Motor neuron (in vitro differentiated cells): ENCODE results near the gene SFMBT2. TPM values are rescaled to one million over a fixed set of nuclear protein-coding genes. Genes with fewer than 3 reads are reported as not detected.
"Not testable (repeated sequence)": the region's sequence is repeated elsewhere in the genome, so short reads cannot be mapped to it uniquely, and the experiment has no call there.

Source experiments
- ATAC-seq, 8 experiments: fragments of 200-7000 bp; cut with Tn5 transposase; replicated peaks in 6 of 8; 2 replicates each; pipeline ENCODE4 v1.8.0; 2021; ENCODE audit warnings: mild to moderate bottlenecking in 8 of 8, moderate library complexity in 8 of 8
- H3K27ac ChIP-seq, 2 donors: fragments of 250-450 bp; sonication (Bioruptor Pico); 2 replicates each; pipeline ENCODE4 v1.9.0; 2021; ENCODE audit warnings: antibody characterized with exemption in 2 of 2, mild to moderate bottlenecking in 2 of 2, moderate library complexity in 1 of 2
- H3K4me1 ChIP-seq, 2 donors: fragments of 250-450 bp; sonication (Bioruptor Pico); replicated peaks in 1 of 2; 2 replicates each; pipeline ENCODE4 v1.6.1; 2021; ENCODE audit warnings: antibody characterized with exemption in 2 of 2, mild to moderate bottlenecking in 2 of 2, moderate library complexity in 1 of 2
- H3K4me3 ChIP-seq, 5 donors: fragments of 250-450 bp; sonication (Bioruptor Pico); 2 replicates each; pipeline ENCODE4 v1.9.0; 2021; ENCODE audit warnings: antibody characterized with exemption in 5 of 5, mild to moderate bottlenecking in 5 of 5, moderate library complexity in 4 of 5
- WGBS, 10 experiments: fragments of 450-650 bp; shearing (Covaris generic); methylation state at CpG; one replicate each; pipeline ENCODE4 v1.0.0; 2022; 5-methylcytosine and 5-hydroxymethylcytosine counted together
- in situ Hi-C, 9 experiments: fragments of 400-800 bp; cut with MboI; loops; one replicate each; pipeline ENCODE4 v1.15.0; 2021; ENCODE audit warnings: low sequenced_read_pairs in 9 of 9, low pct_unique_long_range_greater_than_20kb in 2 of 9; ENCODE audit not compliant: unreplicated experiment in 9 of 9
- total RNA-seq, 8 experiments: library from RNA; unstranded; fragments of 300-600 nt; gene quantifications; 2 replicates each; pipeline versions ENCODE4 v1.2.3 to v1.2.4, GENCODE V29; 2022

The SFMBT2 gene
- total RNA-seq, 8 experiments from 2014 or later = 0.15 to 16.5 (median 11.9) TPM

GRCh38 chr10:7184116-7184515 is 226.7 kb downstream of the SFMBT2 start:
- in situ Hi-C loops, ATAC-seq, H3K27ac ChIP-seq, H3K4me1 ChIP-seq, H3K4me3 ChIP-seq: not testable (repeated sequence)
- WGBS, 10 experiments = 0 to 100% (median 80%) methylated on average over 1 to 2 of the region's 2 CpGs; no CpG with 5 or more reads in 3 of the 10 experiments

GRCh38 chr10:7182327-7182726 is 228.5 kb downstream of the SFMBT2 start:
- WGBS, 10 experiments = 17 to 100% (median 94%) methylated on average over 1 of the region's 1 CpG; no CpG with 5 or more reads in 6 of the 10 experiments
- H3K27ac ChIP-seq, H3K4me3 ChIP-seq, H3K4me1 ChIP-seq, in situ Hi-C loops, ATAC-seq: not testable (repeated sequence)

GRCh38 chr10:7181420-7181819 is 229.4 kb downstream of the SFMBT2 start:
- no peak for ATAC-seq

GRCh38 chr10:7179536-7179935 is 231.3 kb downstream of the SFMBT2 start:
- no peak for ATAC-seq
- in situ Hi-C loops = no loop called here
- 41 to 100% (median 82%) methylated on average over 4 to 12 of the region's 12 CpGs for WGBS, 10 experiments
- Histone ChIP-seq H3K4me3 (no peak overlapping the region), H3K27ac (no peak overlapping the region), H3K4me1 (peaks cover 0 to 15% of the 10 kb centered on the region in 2 donors)

More at GRCh38 chr10:7181420-7181819, 229.4 kb downstream of the SFMBT2 start:
- Histone ChIP-seq H3K4me3 (no peak overlapping the region), H3K27ac (no peak overlapping the region), H3K4me1 (peaks cover 0 to 7% of the 10 kb centered on the region in 2 donors)
- 27 to 100% (median 100%) methylated on average over 1 to 2 of the region's 2 CpGs; no CpG with 5 or more reads in 2 of the 10 experiments for WGBS, 10 experiments
- in situ Hi-C loops = no loop called here

GRCh38 chr10:7173948-7174347 is 236.9 kb downstream of the SFMBT2 start:
- H3K27ac ChIP-seq = peak overlapping the region in 1 of 2 donors; percentile 4
- peaks cover 10 to 16% of the 10 kb centered on the region in 2 donors for H3K4me1 ChIP-seq
- 71 to 100% (median 83%) methylated on average over 1 to 10 of the region's 11 CpGs; no CpG with 5 or more reads in 3 of the 10 experiments for WGBS, 10 experiments
- in situ Hi-C loops = no loop called here
- no peak overlapping the region for H3K4me3 ChIP-seq
- peak in 5 of 8 experiments; percentile 59 to 98 (median 92) for ATAC-seq

- no peak overlapping the region for H3K27ac ChIP-seq
- in situ Hi-C loops = no loop called here
- 90 to 100% methylated on average over 1 to 2 of the region's 35 CpGs; no CpG with 5 or more reads in 8 of the 10 experiments for WGBS, 10 experiments
- no peak for ATAC-seq
- H3K4me3 ChIP-seq = no peak overlapping the region
- H3K4me1 ChIP-seq = peaks cover 10 to 16% of the 10 kb centered on the region in 2 donors
Measured at GRCh38 chr10:7171825-7172224, 239.0 kb downstream of the SFMBT2 start.

GRCh38 chr10:7170626-7171322 is 240.1 kb downstream of the SFMBT2 start:
- Histone ChIP-seq H3K27ac (no peak overlapping the region), H3K4me1 (peaks cover 10 to 15% of the 10 kb centered on the region in 2 donors), H3K4me3 (no peak overlapping the region)
- ATAC-seq = no peak
- 60 to 100% (median 95%) methylated on average over 1 to 9 of the region's 24 CpGs; no CpG with 5 or more reads in 5 of the 10 experiments for WGBS, 10 experiments
- in situ Hi-C loops = no loop called here

GRCh38 chr10:7168414-7168813 is 242.4 kb downstream of the SFMBT2 start:
- ATAC-seq = no peak
- Histone ChIP-seq H3K4me1 (peaks cover 3 to 15% of the 10 kb centered on the region in 2 donors), H3K4me3 (no peak overlapping the region), H3K27ac (no peak overlapping the region)
- WGBS, 10 experiments = 50 to 100% (median 92%) methylated on average over 2 to 12 of the region's 13 CpGs; no CpG with 5 or more reads in 1 of the 10 experiments
- in situ Hi-C loops = no loop called here

- no peak overlapping the region for H3K4me3 ChIP-seq
- in situ Hi-C loops = no loop called here
- 0 to 100% (median 71%) methylated on average over 1 to 4 of the region's 4 CpGs; no CpG with 5 or more reads in 2 of the 10 experiments for WGBS, 10 experiments
Measured at GRCh38 chr10:7165500-7166177, 245.2 kb downstream of the SFMBT2 start.

GRCh38 chr10:7164955-7165354 is 245.9 kb downstream of the SFMBT2 start:
- peak in 5 of 8 experiments; percentile 75 to 96 (median 92) for ATAC-seq
- Histone ChIP-seq H3K4me3 (no peak overlapping the region), H3K27ac (no peak overlapping the region), H3K4me1 (peaks cover 3 to 15% of the 10 kb centered on the region in 2 donors)
- 32 to 94% (median 68%) methylated on average over 2 to 8 of the region's 8 CpGs; no CpG with 5 or more reads in 2 of the 10 experiments for whole genome bisulfite sequencing, 10 experiments
- in situ Hi-C loops = no loop called here

More at GRCh38 chr10:7165500-7166177, 245.2 kb downstream of the SFMBT2 start:
- H3K4me1 ChIP-seq = peaks cover 3 to 15% of the 10 kb centered on the region in 2 donors
- no peak overlapping the region for H3K27ac ChIP-seq
- ATAC-seq = peak in 2 of 8 experiments; percentile 22 to 25

- ATAC-seq = no peak
- peaks cover 3 to 15% of the 10 kb centered on the region in 2 donors for H3K4me1 ChIP-seq
- no peak overlapping the region for H3K4me3 ChIP-seq
- no peak overlapping the region for H3K27ac ChIP-seq
- WGBS, 10 experiments = 75 to 100% (median 100%) methylated on average over 2 to 8 of the region's 8 CpGs; no CpG with 5 or more reads in 3 of the 10 experiments
- in situ Hi-C loops = no loop called here
Measured at GRCh38 chr10:7162331-7162730, 248.5 kb downstream of the SFMBT2 start.

GRCh38 chr10:7161484-7162250 is 249.2 kb downstream of the SFMBT2 start:
- H3K4me1 ChIP-seq = peaks cover 3 to 15% of the 10 kb centered on the region in 2 donors
- no peak overlapping the region for H3K27ac ChIP-seq
- 25 to 97% (median 82%) methylated on average over 1 to 13 of the region's 15 CpGs; no CpG with 5 or more reads in 1 of the 10 experiments for WGBS, 10 experiments
- in situ Hi-C loops = no loop called here
- H3K4me3 ChIP-seq = no peak overlapping the region
- no peak for ATAC-seq
